Activated T-cell treated with anti-CD3 and anti-CD28 coated beads, Interleukin-2, amount 50 U/mL, for 4 hours (primary cell): ENCODE data around the gene TRIL. TPM values are rescaled to one million over a fixed set of nuclear protein-coding genes. Genes with fewer than 3 reads are reported as not detected.

Experiments
- ATAC-seq, 2 donors: fragments of 200-7000 bp; cut with Tn5 transposase; one replicate each; pipeline ENCODE4 v1.10.0; 2021
- DNase-seq: peaks from one replicate; pipeline ENCODE4 v3.0.0-alpha.2; 2020
- H3K27me3 Mint-ChIP-seq: one replicate; pipeline ENCODE4 v1.8.0; 2021; ENCODE audit warnings: low read depth, mixed read lengths
- H3K36me3 Mint-ChIP-seq: one replicate; pipeline ENCODE4 v1.8.0; 2022; ENCODE audit warnings: mixed read lengths; ENCODE audit not compliant: insufficient read depth
- H3K4me1 Mint-ChIP-seq: one replicate; pipeline ENCODE4 v1.8.0; 2021; ENCODE audit warnings: low read depth, mixed read lengths
- H3K4me3 Mint-ChIP-seq: one replicate; pipeline ENCODE4 v1.8.0; 2021; ENCODE audit warnings: mild to moderate bottlenecking, moderate library complexity, mixed read lengths
- H3K9me3 Mint-ChIP-seq: one replicate; pipeline ENCODE4 v1.8.0; 2021; ENCODE audit warnings: mixed read lengths
- total RNA-seq, 3 donors: library from RNA; stranded (reverse); gene quantifications; one replicate each; pipeline ENCODE4 v1.2.1, GENCODE V29; 2021

The TRIL gene
- total RNA-seq, 3 donors from 2014 or later: 0.05 TPM; not detected in 2

GRCh38 chr7:28903730-28904577 lies 54.2 kb downstream of the TRIL start:
- no peak for ATAC-seq
- H3K9me3 Mint-ChIP-seq: no peaks in the 10 kb centered on the region

More at GRCh38 chr7:28903730-28904577, 54.2 kb downstream of the TRIL start:
- Mint-ChIP-seq H3K36me3 (no peaks in the 10 kb centered on the region), H3K4me1 (no peaks in the 10 kb centered on the region), H3K4me3 (no peak overlapping the region), H3K27me3 (peaks cover 7% of the 10 kb centered on the region)
- DNase-seq: no peak

Other genes starting within 250 kb of the TRIL start
- under 1 TPM in 1 of 3 donors, not detected in 2; 0.45 TPM for gene CPVL, start 188.2 kb upstream of the TRIL start, total RNA-seq
- gene CHN2, start 236.4 kb upstream of the TRIL start, total RNA-seq: 1 to 10 TPM; 1.1 to 1.5 (median 1.4) TPM